HUES64 (cell line): ENCODE results near the gene ALDH6A1.
A peak's percentile ranks its signal among the peaks of the same experiment; 100 is the strongest.

Experiments used
- H3K27ac ChIP-seq: 2 replicates; pipeline ENCODE4 v1.7.0; 2013; ENCODE audit warnings: low read depth, low read length, inconsistent platforms
- H3K27me3 ChIP-seq: 2 replicates; pipeline ENCODE4 v1.6.1; 2013; ENCODE audit warnings: mild to moderate bottlenecking, low read length; ENCODE audit not compliant: insufficient read depth
- H3K36me3 ChIP-seq: 2 replicates; pipeline ENCODE4 v1.6.1; 2013; ENCODE audit warnings: mild to moderate bottlenecking, low read length; ENCODE audit not compliant: insufficient read depth
- H3K4me1 ChIP-seq: 2 replicates; pipeline ENCODE4 v1.6.1; 2013; ENCODE audit warnings: mild to moderate bottlenecking, low read length, moderate library complexity; ENCODE audit not compliant: insufficient read depth
- H3K4me3 ChIP-seq: 2 replicates; pipeline ENCODE4 v1.5.1; 2013; ENCODE audit warnings: mild to moderate bottlenecking, low read length, moderate library complexity
- H3K9ac ChIP-seq: 2 replicates; pipeline ENCODE4 v1.6.1; 2013; ENCODE audit warnings: mild to moderate bottlenecking, low read depth, low read length
- H3K9me3 ChIP-seq: 2 replicates; pipeline ENCODE4 v1.6.1; 2013; ENCODE audit warnings: low read depth, low read length; ENCODE audit not compliant: insufficient read depth
- WGBS: fragments of 150-250, 120-280 bp; methylation state at CpG from one replicate; pipeline ENCODE4 v1.1.7; 2013; ENCODE audit warnings: missing lambda C conversion rate; 5-methylcytosine and 5-hydroxymethylcytosine counted together

ALDH6A1 gene

DNA sequence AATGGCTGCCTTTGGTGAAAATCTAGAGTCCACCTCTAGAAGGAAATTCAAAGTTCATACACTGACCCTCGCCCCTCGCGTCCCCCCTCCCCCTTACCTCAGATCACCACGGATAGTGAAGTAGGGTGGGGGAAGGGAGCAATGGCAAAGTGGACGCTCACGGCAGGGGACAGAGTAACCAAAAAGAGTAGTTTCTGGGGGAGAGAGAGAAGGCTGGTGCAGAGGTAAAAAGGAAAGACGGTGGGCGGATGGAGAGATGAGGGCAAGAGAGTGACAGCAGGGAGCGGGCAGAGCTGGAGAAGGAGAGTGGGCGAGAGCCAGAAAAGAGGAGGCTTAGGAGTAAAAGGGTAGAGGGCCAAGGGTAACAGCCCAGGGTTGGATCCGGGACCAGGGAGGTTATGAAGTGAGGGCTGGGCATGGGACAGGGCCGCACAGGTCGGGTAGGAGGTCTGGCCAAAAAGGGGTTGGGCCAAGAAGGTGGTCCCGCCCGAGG, 423 bp downstream of the ALDH6A1 start:
- H3K9ac ChIP-seq = peak overlapping the region; percentile 80
- H3K9me3 ChIP-seq = no peaks in the 10 kb centered on the region
- H3K27me3 ChIP-seq = no peaks in the 10 kb centered on the region
- H3K4me3 ChIP-seq = peak overlapping the region; percentile 84
- no peaks in the 10 kb centered on the region for H3K36me3 ChIP-seq
- peaks cover 7% of the 10 kb centered on the region; the same call in 1 of the 2 replicates for H3K4me1 ChIP-seq
- H3K27ac ChIP-seq = peak overlapping the region; percentile 88; the same call in 1 of the 2 replicates
- 3% methylated on average over 15 of the region's 15 CpGs for WGBS

DNA sequence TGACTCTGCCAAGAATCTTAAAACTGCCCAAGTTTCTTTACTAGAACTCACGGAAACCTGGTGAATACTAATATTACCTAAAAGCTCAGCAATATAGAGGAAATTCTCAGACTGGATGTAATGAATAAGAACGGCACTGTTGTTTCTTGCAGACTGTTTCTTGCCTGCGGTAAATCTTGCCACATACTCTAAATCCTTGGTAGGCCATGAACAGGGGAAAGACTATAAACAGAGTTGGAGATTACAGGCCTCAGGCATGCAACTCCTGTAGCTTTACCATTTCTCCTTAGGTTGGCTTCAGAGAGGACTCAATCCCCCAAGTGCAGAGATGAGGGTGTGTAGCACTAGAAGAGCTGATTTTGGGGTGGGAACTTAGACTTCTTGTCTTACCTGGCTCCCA, 1.1 kb downstream of the ALDH6A1 start:
- H3K27ac ChIP-seq = no peak overlapping the region
- H3K9me3 ChIP-seq = no peaks in the 10 kb centered on the region
- no peaks in the 10 kb centered on the region for H3K36me3 ChIP-seq
- peak overlapping the region; percentile 84 for H3K4me3 ChIP-seq
- H3K4me1 ChIP-seq = peaks cover 7% of the 10 kb centered on the region; the same call in 1 of the 2 replicates
- 93% methylated on average over 3 of the region's 3 CpGs for WGBS
- no peaks in the 10 kb centered on the region for H3K27me3 ChIP-seq
- H3K9ac ChIP-seq = peak overlapping the region; percentile 80

DNA sequence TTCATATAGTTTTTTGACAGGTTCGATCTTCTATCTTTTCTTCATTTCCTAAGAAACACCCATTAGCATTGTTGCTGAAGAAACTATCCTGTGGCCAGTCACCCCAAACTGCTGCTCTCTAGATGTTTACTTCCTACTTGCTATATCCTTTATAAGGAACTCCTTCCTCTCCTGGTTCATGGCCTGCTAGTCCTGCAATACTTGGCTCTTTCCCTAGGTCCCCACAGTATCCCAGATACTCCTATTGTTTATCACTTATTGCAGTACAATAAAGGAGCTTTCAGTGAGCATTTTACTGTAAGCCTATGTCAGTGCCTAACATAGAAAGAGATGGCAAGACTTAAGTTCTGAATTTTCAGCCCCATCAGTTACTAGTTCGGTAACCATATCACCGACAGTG, 2.8 kb downstream of the ALDH6A1 start:
- 97% methylated on average over 3 of the region's 3 CpGs for WGBS

DNA sequence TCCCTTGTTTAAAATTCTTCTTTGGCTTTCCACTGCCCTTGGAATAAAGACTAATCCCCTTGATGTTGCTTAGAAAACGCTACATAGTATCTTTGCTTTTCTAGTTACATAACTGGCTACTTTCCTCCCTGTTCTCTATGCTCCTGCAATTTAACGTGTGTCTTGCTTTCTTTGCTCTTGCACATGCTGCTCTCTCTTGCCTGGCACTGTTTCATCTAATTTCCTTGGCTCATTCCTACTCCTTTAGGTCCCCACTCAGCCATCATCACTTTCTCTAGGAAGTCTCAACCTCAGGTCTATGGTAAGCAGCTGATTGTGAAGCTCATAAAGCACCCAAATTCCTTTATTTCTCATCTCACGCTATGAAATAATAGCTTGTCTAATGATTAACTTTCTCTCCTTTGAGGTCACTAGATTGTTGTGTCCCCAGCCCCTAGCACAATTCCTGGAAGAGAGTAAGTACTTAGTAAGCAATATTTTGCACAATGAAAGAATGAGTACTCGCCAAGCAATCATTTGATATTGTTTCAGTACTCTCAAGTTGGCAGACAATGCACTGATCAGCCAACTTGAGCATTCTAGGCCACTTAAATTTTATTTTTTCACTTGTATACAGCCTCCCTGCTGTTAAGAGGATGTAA, 3.3 kb downstream of the ALDH6A1 start:
- Histone ChIP-seq H3K27me3 (no peaks in the 10 kb centered on the region), H3K9me3 (no peaks in the 10 kb centered on the region), H3K27ac (no peak overlapping the region), H3K4me1 (peaks cover 3% of the 10 kb centered on the region; the same call in 1 of the 2 replicates), H3K4me3 (no peak overlapping the region), H3K36me3 (no peaks in the 10 kb centered on the region), H3K9ac (no peak overlapping the region)
- 91% methylated on average over 4 of the region's 4 CpGs for WGBS

More for the DNA sequence above, 2.8 kb downstream of the ALDH6A1 start:
- no peaks in the 10 kb centered on the region for H3K27me3 ChIP-seq
- H3K4me3 ChIP-seq = no peak overlapping the region
- peaks cover 7% of the 10 kb centered on the region; the same call in 1 of the 2 replicates for H3K4me1 ChIP-seq
- H3K9ac ChIP-seq = no peak overlapping the region
- no peak overlapping the region for H3K27ac ChIP-seq
- H3K36me3 ChIP-seq = no peaks in the 10 kb centered on the region
- no peaks in the 10 kb centered on the region for H3K9me3 ChIP-seq

DNA sequence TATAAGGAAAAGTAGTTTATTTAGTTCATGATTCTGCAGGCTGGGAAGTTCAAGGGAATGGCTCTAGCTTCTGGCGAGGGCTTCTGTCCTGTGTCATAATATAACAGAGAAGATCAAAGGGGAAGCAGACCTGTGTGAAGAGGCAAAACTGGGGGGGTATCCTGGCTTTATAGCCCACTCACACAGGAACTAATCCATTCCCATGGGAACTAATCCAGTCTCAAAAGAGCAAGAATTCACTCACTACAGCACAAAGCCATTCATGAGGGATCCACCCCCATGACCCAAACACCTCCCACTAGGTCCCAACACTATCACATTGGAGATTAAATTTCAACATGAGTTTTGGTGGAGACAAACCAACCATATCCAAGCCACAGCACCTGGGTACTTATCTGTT, 6.9 kb downstream of the ALDH6A1 start:
- Histone ChIP-seq H3K9me3 (no peaks in the 10 kb centered on the region), H3K27me3 (no peaks in the 10 kb centered on the region), H3K9ac (no peak overlapping the region), H3K4me3 (no peak overlapping the region), H3K4me1 (no peaks in the 10 kb centered on the region), H3K27ac (no peak overlapping the region), H3K36me3 (peaks cover 2% of the 10 kb centered on the region; the same call in 1 of the 2 replicates)
- WGBS = 95% methylated on average over 1 of the region's 1 CpG

DNA sequence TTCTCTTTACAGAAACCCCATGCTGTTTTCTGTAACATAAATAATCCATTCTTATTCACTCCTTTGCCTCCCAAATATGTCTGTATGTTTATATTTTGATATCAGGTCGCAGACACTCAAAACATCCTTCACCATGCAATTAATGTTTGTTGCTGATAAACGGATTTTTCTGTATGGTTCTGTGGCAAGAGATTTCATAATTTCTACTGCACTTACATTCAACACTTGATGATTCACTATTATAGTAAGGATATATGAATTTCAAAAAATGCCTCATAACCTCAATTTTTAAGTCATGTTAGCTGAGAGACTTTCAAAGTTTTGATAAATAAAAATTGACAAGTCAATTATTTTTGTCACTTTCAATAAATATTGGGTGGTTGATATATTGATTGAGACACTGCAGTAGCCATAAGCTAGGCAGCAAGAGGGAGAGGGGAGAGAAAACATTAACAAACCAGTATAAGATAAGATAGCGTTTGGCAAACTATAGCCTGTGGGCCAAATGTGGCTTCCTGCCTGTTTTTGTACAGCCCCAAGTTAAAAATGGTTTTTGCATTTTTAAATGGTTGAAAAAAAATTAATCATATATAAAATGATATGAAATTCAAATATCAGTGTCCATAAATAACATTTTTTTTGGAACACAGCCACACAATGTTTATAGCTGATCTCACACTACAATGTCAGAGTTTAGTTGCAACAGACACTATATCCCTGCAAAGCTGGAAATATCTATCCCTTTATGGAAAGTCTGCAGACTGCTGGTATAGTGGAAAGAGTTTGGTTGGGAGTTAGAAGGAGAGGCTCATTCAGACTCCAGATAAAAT, 18.3 kb downstream of the ALDH6A1 start:
- WGBS = no CpG with 5 or more reads among the region's 3 CpGs
- peaks cover 35% of the 10 kb centered on the region for H3K36me3 ChIP-seq
- H3K9ac ChIP-seq = no peak overlapping the region
- no peaks in the 10 kb centered on the region for H3K27me3 ChIP-seq
- no peak overlapping the region for H3K27ac ChIP-seq
- no peaks in the 10 kb centered on the region for H3K9me3 ChIP-seq
- H3K4me3 ChIP-seq = no peak overlapping the region
- no peaks in the 10 kb centered on the region for H3K4me1 ChIP-seq

DNA sequence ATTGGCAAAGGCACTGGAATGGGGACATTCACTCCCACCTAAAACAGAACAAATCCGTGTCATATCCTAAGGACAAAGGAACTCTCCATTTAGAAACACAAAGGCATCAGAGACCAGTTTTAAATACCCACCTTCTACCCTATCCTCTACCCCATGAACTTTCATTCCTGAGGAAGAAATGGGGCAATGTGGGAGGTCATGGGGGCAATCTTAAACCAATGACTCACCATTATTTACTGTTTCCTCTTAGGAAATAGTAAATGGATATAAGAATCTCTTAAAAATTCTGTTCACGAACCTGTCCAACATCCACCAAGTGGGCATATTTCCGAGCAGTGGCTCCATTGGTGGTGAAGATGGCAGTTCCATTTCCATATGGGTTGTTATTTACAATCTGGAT, 19.4 kb downstream of the ALDH6A1 start:
- Histone ChIP-seq H3K4me3 (no peak overlapping the region), H3K9me3 (no peaks in the 10 kb centered on the region), H3K4me1 (no peaks in the 10 kb centered on the region), H3K36me3 (peaks cover 40% of the 10 kb centered on the region), H3K9ac (no peak overlapping the region), H3K27me3 (no peaks in the 10 kb centered on the region), H3K27ac (no peak overlapping the region)
- WGBS = 85% methylated on average over 3 of the region's 3 CpGs

DNA sequence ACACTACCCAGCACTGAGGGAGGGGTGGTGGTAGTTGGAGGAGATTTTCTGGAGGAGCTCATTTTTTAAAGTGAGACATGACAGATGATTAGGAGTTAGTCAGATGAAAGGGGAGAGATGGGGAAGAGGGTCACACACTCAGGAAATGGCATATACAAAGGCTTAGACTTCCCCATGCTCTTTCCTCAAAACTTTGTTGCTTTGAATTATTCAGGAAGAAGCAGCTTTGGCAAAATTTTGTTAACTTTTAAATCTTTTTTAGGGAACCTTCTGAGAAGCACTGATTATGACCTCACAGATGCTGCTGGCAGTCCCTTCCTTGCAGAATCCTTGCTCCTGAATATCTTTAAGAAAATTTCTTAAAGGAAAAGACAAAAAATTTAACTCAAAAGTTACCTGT, 19.8 kb downstream of the ALDH6A1 start:
- Histone ChIP-seq H3K9ac (no peak overlapping the region), H3K9me3 (no peaks in the 10 kb centered on the region), H3K36me3 (peaks cover 44% of the 10 kb centered on the region), H3K4me1 (no peaks in the 10 kb centered on the region), H3K4me3 (no peak overlapping the region), H3K27ac (no peak overlapping the region), H3K27me3 (no peaks in the 10 kb centered on the region)

DNA sequence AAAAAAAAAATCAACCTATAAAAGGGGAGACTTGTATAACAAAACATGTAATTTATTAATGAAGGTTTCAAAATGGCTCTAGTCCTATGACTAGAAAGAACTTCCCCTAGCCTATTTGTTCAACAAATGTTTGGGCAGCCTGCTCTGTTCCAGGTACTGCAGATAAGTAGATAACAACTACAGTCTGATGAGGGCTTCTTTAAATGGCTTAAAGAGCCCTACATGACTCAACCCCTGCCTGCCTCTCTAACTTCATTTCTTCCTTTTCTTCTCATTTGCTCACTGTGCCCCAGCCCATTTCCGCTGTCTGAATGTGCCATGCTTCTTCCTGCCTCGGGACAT, 21.5 kb downstream of the ALDH6A1 start:
- Histone ChIP-seq H3K9me3 (no peaks in the 10 kb centered on the region), H3K4me1 (no peaks in the 10 kb centered on the region), H3K27ac (no peak overlapping the region), H3K4me3 (no peak overlapping the region), H3K27me3 (no peaks in the 10 kb centered on the region), H3K9ac (no peak overlapping the region), H3K36me3 (peaks cover 48% of the 10 kb centered on the region)
- WGBS = 98% methylated on average over 2 of the region's 2 CpGs

DNA sequence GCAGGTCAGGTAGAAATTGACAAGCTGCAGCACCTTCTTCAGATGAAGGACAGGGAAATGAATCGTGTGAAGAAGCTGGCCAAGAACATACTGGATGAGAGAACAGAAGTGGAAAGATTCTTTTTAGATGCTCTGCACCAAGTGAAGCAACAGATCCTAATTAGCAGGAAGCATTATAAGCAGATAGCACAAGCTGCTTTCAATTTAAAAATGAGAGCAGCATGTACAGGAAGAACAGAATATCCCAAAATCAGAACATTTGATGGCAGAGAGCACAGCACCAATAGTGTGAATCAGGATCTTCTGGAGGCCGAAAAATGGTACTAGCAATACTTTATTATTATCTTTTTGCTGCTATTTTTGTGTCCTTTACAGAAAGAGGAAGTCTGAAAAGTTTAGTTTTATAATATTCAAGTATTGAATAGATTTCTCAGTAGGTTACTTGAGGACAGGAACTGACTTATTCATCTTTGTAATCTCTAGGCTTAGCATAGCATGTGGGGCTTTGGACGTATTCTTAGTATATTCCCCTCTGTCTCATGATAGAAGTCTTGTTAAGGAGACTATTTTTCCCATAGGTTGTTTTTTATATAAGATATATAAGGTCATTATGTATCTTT, 34.3 kb downstream of the ALDH6A1 start:
- H3K9me3 ChIP-seq = no peaks in the 10 kb centered on the region
- H3K27me3 ChIP-seq = no peaks in the 10 kb centered on the region
- H3K36me3 ChIP-seq = no peaks in the 10 kb centered on the region
- no peak overlapping the region for H3K9ac ChIP-seq
- 77% methylated on average over 2 of the region's 3 CpGs for WGBS
- H3K4me3 ChIP-seq = no peak overlapping the region
- H3K4me1 ChIP-seq = 0 out of 2 replicates have a peak, but pooled peaks cover 2% of the 10 kb centered on the region
- no peak overlapping the region for H3K27ac ChIP-seq

DNA sequence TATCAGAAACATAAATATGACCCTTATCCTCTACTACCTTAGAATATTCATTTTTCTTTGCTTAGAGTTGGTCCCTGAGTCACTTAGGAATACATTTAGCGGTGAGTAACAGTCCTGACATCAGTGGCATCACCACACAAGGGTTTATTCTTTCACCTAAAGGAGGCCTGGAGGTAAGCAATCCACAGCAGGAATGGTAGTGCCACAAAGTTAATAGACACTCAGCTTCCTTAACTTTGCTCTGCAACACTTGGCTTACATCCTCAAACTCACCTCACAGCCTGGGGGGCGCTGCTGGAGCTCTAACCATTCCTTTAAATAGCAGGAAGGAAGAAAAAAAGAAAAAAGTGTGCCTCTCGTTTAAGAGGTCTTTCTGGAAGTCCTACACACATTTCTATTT, 36.0 kb downstream of the ALDH6A1 start:
- Histone ChIP-seq H3K36me3 (no peaks in the 10 kb centered on the region), H3K9me3 (no peaks in the 10 kb centered on the region), H3K4me3 (no peak overlapping the region), H3K4me1 (0 out of 2 replicates have a peak, but pooled peaks cover 2% of the 10 kb centered on the region), H3K27ac (no peak overlapping the region), H3K9ac (no peak overlapping the region), H3K27me3 (no peaks in the 10 kb centered on the region)
- 53% methylated on average over 1 of the region's 3 CpGs for WGBS
